HCT116 (cell line): Measurements from ENCODE around the gene RPL7A.

Experiments used
- CEBPB ChIP-seq: IDR thresholded peaks from 2 replicates; pipeline ENCODE4 v1.6.1; 2012; ENCODE audit warnings: low read depth
- MAX ChIP-seq: IDR thresholded peaks from 2 replicates; pipeline ENCODE4 v1.6.1; 2012
- POLR2A ChIP-seq: IDR thresholded peaks from 2 replicates; pipeline ENCODE4 v1.7.0; 2011; ENCODE audit warnings: borderline replicate concordance; ENCODE audit not compliant: insufficient read depth, insufficient read length; ENCODE audit errors: extremely low read depth
- SP1 ChIP-seq: IDR thresholded peaks from 2 replicates; pipeline ENCODE4 v1.6.1; 2012; ENCODE audit warnings: low read depth
- TF ChIP-seq, protein P1 (sequence below), 3 experiments: fragments of 200-600 bp in 1 of 3; sonication (generic) in 1 of 3; IDR thresholded peaks in 2 of 3; conservative IDR thresholded peaks in 1 of 3; 2 replicates each; pipeline ENCODE4 v1.5.1; 2012 to 2017; ENCODE audit warnings: low read depth in 2 of 3, low read length in 2 of 3, antibody characterized with exemption in 1 of 3, borderline replicate concordance in 1 of 3, control low read depth in 1 of 3, mild to moderate bottlenecking in 1 of 3, mixed read lengths in 1 of 3, mixed run types in 1 of 3, moderate library complexity in 1 of 3; ENCODE audit not compliant: insufficient read depth in 1 of 3

DNA sequence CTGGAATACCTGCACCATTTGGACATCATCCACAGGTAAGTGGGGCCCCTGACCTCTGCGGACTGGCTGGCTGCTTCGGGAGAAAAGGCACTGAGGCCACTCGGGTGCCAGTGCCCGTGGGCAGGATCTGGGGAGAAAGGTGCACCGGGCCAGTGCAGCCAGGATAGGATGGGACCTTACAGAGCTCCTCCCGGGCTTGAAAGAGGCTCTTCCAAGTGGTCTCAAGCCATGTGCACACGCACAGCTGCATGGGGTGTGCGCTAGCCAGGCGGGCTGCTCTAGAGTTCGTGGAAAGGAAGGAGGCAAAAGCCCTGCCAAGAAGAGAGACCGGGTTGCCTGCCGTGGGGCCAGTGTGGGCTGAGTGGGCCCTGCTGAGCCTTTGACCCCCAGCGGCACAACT, 41.5 kb downstream of the RPL7A start:
- TF ChIP-seq MAX, result no peak
- no peak for TF ChIP-seq SP1
- TF ChIP-seq, protein P1, sequence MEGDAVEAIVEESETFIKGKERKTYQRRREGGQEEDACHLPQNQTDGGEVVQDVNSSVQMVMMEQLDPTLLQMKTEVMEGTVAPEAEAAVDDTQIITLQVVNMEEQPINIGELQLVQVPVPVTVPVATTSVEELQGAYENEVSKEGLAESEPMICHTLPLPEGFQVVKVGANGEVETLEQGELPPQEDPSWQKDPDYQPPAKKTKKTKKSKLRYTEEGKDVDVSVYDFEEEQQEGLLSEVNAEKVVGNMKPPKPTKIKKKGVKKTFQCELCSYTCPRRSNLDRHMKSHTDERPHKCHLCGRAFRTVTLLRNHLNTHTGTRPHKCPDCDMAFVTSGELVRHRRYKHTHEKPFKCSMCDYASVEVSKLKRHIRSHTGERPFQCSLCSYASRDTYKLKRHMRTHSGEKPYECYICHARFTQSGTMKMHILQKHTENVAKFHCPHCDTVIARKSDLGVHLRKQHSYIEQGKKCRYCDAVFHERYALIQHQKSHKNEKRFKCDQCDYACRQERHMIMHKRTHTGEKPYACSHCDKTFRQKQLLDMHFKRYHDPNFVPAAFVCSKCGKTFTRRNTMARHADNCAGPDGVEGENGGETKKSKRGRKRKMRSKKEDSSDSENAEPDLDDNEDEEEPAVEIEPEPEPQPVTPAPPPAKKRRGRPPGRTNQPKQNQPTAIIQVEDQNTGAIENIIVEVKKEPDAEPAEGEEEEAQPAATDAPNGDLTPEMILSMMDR (IDR thresholded peaks at IDR 0.05 in 2 of 3, conservative IDR thresholded peaks at IDR 0.05 in 1 of 3; ENCODE audit: borderline replicate concordance in 1 of 3, insufficient read depth in 1 of 3, low read depth in 2 of 3, low read length in 2 of 3), result no peak
- no peak for TF ChIP-seq POLR2A
- no peak for TF ChIP-seq CEBPB
